ENCODE results near the gene LRRC25.

Gene LRRC25

DNA sequence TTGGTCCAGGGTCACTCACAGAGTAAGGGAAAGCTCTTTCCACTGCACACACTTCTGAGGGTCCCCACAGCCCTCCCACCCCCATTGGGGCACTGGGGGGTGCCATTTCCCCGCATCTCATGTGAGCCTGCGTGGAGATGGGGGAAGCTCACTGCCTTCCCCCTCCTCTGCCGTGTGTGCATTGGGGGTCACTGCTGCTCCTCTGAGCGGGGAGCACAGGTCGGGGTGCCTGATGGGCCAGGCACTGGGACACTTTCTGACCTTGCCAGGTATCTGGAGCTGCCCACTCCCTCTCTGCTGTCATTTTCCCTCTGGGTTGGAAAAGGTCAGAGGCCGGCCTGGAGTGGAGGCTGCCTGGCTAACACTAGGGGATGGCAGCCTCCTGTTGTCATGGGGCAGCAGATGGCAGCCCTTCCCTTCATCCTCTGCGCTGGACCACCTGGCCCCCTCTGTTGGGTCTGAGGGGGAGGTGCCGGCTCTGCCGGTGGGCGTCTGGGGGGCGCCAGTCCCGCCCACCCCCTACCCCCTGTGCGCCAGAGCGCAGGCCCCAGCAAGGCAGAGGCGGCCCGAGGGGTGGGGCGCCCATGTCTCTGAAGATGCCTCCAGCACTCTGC lies 30.9 kb upstream of the LRRC25 start:
- Histone ChIP-seq H3K4me1 (ENCODE audit: control insufficient read depth, insufficient read depth, low read length) (peaks cover 16% of the 10 kb centered on the region), H3K4me3 (ENCODE audit: low read depth, low read length) (no peak overlapping the region), H3K27ac (ENCODE audit: extremely low read depth, low read depth, low read length) (no peak overlapping the region), H3K36me3 (ENCODE audit: control insufficient read depth in 2 of 2, insufficient read depth in 1 of 2, low read length in 2 of 2) (no peaks in the 10 kb centered on the region), H3K9me3 (ENCODE audit: control insufficient read depth, insufficient read depth, low read depth, low read length) (no peaks in the 10 kb centered on the region)
- TF ChIP-seq ZSCAN23 (tag by site-specific recombination; IDR thresholded peaks at IDR 0.05), result no peak
- TF ChIP-seq ZNF600 (tag by site-specific recombination; IDR thresholded peaks at IDR 0.05), result no peak
- no peak for TF ChIP-seq REPIN1 (tag by site-specific recombination; IDR thresholded peaks at IDR 0.05; ENCODE audit: low read depth)
- no peak for TF ChIP-seq ZNF174 (tag by site-specific recombination; IDR thresholded peaks at IDR 0.05)
- TF ChIP-seq ZFP37 (tag by site-specific recombination; IDR thresholded peaks at IDR 0.05), result no peak
- TF ChIP-seq, protein P1, sequence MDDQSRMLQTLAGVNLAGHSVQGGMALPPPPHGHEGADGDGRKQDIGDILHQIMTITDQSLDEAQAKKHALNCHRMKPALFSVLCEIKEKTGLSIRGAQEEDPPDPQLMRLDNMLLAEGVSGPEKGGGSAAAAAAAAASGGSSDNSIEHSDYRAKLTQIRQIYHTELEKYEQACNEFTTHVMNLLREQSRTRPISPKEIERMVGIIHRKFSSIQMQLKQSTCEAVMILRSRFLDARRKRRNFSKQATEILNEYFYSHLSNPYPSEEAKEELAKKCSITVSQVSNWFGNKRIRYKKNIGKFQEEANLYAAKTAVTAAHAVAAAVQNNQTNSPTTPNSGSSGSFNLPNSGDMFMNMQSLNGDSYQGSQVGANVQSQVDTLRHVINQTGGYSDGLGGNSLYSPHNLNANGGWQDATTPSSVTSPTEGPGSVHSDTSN (CRISPR knock-in tag; IDR thresholded peaks at IDR 0.05), result no peak
- TF ChIP-seq, protein P2, sequence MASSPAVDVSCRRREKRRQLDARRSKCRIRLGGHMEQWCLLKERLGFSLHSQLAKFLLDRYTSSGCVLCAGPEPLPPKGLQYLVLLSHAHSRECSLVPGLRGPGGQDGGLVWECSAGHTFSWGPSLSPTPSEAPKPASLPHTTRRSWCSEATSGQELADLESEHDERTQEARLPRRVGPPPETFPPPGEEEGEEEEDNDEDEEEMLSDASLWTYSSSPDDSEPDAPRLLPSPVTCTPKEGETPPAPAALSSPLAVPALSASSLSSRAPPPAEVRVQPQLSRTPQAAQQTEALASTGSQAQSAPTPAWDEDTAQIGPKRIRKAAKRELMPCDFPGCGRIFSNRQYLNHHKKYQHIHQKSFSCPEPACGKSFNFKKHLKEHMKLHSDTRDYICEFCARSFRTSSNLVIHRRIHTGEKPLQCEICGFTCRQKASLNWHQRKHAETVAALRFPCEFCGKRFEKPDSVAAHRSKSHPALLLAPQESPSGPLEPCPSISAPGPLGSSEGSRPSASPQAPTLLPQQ (tag by site-specific recombination; IDR thresholded peaks at IDR 0.05), result no peak
- TF ChIP-seq ZNF610 (tag by site-specific recombination; IDR thresholded peaks at IDR 0.05; ENCODE audit: borderline replicate concordance), result no peak
- TF ChIP-seq ZNF239 (tag by site-specific recombination; IDR thresholded peaks at IDR 0.05), result no peak
- no peak for TF ChIP-seq ZNF133 (tag by site-specific recombination; IDR thresholded peaks at IDR 0.05)
- TF ChIP-seq, protein P3, sequence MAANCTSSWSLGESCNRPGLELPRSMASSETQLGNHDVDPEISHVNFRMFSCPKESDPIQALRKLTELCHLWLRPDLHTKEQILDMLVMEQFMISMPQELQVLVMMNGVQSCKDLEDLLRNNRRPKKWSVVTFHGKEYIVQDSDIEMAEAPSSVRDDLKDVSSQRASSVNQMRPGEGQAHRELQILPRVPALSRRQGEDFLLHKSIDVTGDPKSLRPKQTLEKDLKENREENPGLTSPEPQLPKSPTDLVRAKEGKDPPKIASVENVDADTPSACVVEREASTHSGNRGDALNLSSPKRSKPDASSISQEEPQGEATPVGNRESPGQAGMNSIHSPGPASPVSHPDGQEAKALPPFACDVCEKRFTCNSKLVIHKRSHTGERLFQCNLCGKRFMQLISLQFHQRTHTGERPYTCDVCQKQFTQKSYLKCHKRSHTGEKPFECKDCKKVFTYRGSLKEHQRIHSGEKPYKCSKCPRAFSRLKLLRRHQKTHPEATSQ (tag by site-specific recombination; IDR thresholded peaks at IDR 0.05), result no peak
- no peak for TF ChIP-seq ZNF768 (tag by site-specific recombination; IDR thresholded peaks at IDR 0.05)
- TF ChIP-seq BCL11A (tag by site-specific recombination; IDR thresholded peaks at IDR 0.05; ENCODE audit: low read depth), result peak; percentile 41; the same call in 1 of the 2 replicates
- TF ChIP-seq ZNF747 (tag by site-specific recombination; IDR thresholded peaks at IDR 0.05), result no peak
- no peak for TF ChIP-seq RBAK (tag by site-specific recombination; IDR thresholded peaks at IDR 0.05)
- TF ChIP-seq, protein P4, sequence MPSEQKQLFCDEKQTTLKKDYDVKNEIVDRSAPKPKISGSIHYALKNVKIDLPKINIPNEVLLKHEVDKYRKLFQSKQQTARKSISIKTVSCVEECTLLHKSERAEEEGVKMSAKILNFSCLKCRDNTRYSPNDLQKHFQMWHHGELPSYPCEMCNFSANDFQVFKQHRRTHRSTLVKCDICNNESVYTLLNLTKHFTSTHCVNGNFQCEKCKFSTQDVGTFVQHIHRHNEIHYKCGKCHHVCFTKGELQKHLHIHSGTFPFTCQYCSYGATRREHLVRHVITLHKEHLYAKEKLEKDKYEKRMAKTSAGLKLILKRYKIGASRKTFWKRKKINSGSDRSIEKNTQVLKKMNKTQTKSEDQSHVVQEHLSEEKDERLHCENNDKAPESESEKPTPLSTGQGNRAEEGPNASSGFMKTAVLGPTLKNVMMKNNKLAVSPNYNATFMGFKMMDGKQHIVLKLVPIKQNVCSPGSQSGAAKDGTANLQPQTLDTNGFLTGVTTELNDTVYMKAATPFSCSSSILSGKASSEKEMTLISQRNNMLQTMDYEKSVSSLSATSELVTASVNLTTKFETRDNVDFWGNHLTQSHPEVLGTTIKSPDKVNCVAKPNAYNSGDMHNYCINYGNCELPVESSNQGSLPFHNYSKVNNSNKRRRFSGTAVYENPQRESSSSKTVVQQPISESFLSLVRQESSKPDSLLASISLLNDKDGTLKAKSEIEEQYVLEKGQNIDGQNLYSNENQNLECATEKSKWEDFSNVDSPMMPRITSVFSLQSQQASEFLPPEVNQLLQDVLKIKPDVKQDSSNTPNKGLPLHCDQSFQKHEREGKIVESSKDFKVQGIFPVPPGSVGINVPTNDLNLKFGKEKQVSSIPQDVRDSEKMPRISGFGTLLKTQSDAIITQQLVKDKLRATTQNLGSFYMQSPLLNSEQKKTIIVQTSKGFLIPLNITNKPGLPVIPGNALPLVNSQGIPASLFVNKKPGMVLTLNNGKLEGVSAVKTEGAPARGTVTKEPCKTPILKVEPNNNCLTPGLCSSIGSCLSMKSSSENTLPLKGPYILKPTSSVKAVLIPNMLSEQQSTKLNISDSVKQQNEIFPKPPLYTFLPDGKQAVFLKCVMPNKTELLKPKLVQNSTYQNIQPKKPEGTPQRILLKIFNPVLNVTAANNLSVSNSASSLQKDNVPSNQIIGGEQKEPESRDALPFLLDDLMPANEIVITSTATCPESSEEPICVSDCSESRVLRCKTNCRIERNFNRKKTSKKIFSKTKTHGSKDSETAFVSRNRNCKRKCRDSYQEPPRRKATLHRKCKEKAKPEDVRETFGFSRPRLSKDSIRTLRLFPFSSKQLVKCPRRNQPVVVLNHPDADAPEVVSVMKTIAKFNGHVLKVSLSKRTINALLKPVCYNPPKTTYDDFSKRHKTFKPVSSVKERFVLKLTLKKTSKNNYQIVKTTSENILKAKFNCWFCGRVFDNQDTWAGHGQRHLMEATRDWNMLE (tag by site-specific recombination; conservative IDR thresholded peaks at IDR 0.05; ENCODE audit: low read depth), result no peak
- no peak for TF ChIP-seq ZNF501 (tag by site-specific recombination; IDR thresholded peaks at IDR 0.05)
- TF ChIP-seq, protein P5, sequence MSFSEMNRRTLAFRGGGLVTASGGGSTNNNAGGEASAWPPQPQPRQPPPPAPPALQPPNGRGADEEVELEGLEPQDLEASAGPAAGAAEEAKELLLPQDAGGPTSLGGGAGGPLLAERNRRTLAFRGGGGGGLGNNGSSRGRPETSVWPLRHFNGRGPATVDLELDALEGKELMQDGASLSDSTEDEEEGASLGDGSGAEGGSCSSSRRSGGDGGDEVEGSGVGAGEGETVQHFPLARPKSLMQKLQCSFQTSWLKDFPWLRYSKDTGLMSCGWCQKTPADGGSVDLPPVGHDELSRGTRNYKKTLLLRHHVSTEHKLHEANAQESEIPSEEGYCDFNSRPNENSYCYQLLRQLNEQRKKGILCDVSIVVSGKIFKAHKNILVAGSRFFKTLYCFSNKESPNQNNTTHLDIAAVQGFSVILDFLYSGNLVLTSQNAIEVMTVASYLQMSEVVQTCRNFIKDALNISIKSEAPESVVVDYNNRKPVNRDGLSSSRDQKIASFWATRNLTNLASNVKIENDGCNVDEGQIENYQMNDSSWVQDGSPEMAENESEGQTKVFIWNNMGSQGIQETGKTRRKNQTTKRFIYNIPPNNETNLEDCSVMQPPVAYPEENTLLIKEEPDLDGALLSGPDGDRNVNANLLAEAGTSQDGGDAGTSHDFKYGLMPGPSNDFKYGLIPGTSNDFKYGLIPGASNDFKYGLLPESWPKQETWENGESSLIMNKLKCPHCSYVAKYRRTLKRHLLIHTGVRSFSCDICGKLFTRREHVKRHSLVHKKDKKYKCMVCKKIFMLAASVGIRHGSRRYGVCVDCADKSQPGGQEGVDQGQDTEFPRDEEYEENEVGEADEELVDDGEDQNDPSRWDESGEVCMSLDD (tag by site-specific recombination; IDR thresholded peaks at IDR 0.05), result peak; percentile 81
- TF ChIP-seq ZBTB20 (tag by site-specific recombination; IDR thresholded peaks at IDR 0.05), result no peak
- TF ChIP-seq, protein P6, sequence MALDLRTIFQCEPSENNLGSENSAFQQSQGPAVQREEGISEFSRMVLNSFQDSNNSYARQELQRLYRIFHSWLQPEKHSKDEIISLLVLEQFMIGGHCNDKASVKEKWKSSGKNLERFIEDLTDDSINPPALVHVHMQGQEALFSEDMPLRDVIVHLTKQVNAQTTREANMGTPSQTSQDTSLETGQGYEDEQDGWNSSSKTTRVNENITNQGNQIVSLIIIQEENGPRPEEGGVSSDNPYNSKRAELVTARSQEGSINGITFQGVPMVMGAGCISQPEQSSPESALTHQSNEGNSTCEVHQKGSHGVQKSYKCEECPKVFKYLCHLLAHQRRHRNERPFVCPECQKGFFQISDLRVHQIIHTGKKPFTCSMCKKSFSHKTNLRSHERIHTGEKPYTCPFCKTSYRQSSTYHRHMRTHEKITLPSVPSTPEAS (tag by site-specific recombination; IDR thresholded peaks at IDR 0.05), result no peak
- TF ChIP-seq ZFHX2 (tag by site-specific recombination; conservative IDR thresholded peaks at IDR 0.05), result 0 out of 2 replicates have a peak, but pooled peaks have one; percentile 3
- no peak for TF ChIP-seq IKZF3 (tag by site-specific recombination; IDR thresholded peaks at IDR 0.05)
- no peak for TF ChIP-seq ZNF626 (tag by site-specific recombination; IDR thresholded peaks at IDR 0.05)
- ChIA-PET CTCF (interaction anchor here (0.6 to 1.3 kb wide), 5 partner anchors 9 to 236 kb away, joined by 3 to 7 read pairs (median 3); partner anchors contain the start of gene SSBP4), POLR2A (interaction anchor here (0.8 to 1.7 kb wide), 4 partner anchors 9 to 147 kb away, joined by 3 to 6 read pairs (median 4); partner anchors contain the start of genes JUND and SSBP4)

All from HEK293 (cell line).